Peyer's patch (tissue), 4 donors: Measurements from ENCODE around the gene SH3PXD2B.

Experiments
- POLR2A ChIP-seq, 2 donors: fragments of 450-650 bp; IDR thresholded peaks; one replicate each; pipeline ENCODE4 v1.5.1; 2017; ENCODE audit warnings: antibody characterized with exemption in 2 of 2, mild to moderate bottlenecking in 2 of 2, moderate library complexity in 2 of 2
- TF ChIP-seq, protein P1 (sequence below), 6 experiments: fragments of 450-650 bp in 4 of 6; fragments of 200-600 bp in 2 of 6; sonication (generic) in 1 of 6; IDR thresholded peaks; one replicate each; pipeline ENCODE4 v1.5.1; 2017 to 2019; ENCODE audit warnings: antibody characterized with exemption in 6 of 6, mild to moderate bottlenecking in 3 of 6, moderate library complexity in 1 of 6

GRCh38 chr5:172339264-172340180 is 114.8 kb downstream of the SH3PXD2B start:
- TF ChIP-seq, protein P1, sequence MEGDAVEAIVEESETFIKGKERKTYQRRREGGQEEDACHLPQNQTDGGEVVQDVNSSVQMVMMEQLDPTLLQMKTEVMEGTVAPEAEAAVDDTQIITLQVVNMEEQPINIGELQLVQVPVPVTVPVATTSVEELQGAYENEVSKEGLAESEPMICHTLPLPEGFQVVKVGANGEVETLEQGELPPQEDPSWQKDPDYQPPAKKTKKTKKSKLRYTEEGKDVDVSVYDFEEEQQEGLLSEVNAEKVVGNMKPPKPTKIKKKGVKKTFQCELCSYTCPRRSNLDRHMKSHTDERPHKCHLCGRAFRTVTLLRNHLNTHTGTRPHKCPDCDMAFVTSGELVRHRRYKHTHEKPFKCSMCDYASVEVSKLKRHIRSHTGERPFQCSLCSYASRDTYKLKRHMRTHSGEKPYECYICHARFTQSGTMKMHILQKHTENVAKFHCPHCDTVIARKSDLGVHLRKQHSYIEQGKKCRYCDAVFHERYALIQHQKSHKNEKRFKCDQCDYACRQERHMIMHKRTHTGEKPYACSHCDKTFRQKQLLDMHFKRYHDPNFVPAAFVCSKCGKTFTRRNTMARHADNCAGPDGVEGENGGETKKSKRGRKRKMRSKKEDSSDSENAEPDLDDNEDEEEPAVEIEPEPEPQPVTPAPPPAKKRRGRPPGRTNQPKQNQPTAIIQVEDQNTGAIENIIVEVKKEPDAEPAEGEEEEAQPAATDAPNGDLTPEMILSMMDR (IDR thresholded peaks at IDR 0.05): no peak
- TF ChIP-seq POLR2A (IDR thresholded peaks at IDR 0.05): no peak
